ENCODE data around the gene CTNNA3. TPM values are rescaled to one million over a fixed set of nuclear protein-coding genes. Genes with fewer than 3 reads are reported as not detected.

Gene CTNNA3
- total and polyA plus RNA-seq, 2 donors (not counting 3 experiments of a cell fraction or from before 2014, with no cell fraction given): not detected

- TF ChIP-seq CTCF (IDR thresholded peaks at IDR 0.05; ENCODE audit: extremely low read depth in 1 of 2, insufficient read depth in 1 of 2, low read depth in 1 of 2, low read length in 2 of 2) (no peak), POLR2AphosphoS5 (IDR thresholded peaks at IDR 0.05; ENCODE audit: insufficient read depth, low read depth, low read length) (no peak), POLR2A (IDR thresholded peaks at IDR 0.05; ENCODE audit: low read depth, low read length) (no peak), FOS (IDR thresholded peaks at IDR 0.05; ENCODE audit: borderline replicate concordance, insufficient read depth, low read length) (no peak), JUN (IDR thresholded peaks at IDR 0.05; ENCODE audit: borderline replicate concordance, insufficient read depth, insufficient read length, low read depth) (no peak), MYC (IDR thresholded peaks at IDR 0.05; ENCODE audit: low read depth, low read length) (no peak)
- intact Hi-C loops (cut with micrococcal nuclease) (no loop called here), dilution Hi-C loops (cut with MboI; ENCODE audit: extremely low pct_ligation_motif_present, low sequenced_read_pairs) (no loop called here)
- no peaks in the 10 kb centered on the region for H3K79me2 ChIP-seq (ENCODE audit: control insufficient read depth, insufficient read depth, low read length)
- ChIA-PET POLR2A (no interaction called here), CTCF (interaction anchor here (1.2 kb wide), 1 partner anchor 9 kb away, joined by 3 read pairs; no protein-coding TSS in a partner anchor)
- no peaks in the 10 kb centered on the region for H3K9me1 ChIP-seq (replicated peaks; ENCODE audit: control insufficient read depth, extremely low read depth, insufficient read depth, low read length)
- H3K4me2 ChIP-seq (ENCODE audit: insufficient read depth, low read length): no peak overlapping the region
- FAIRE-seq: no peak
- no peak overlapping the region for H2AFZ ChIP-seq (ENCODE audit: low read depth, low read length)
- H3K27ac ChIP-seq (ENCODE audit: insufficient read depth, low read depth, low read length): no peak overlapping the region
- no peaks in the 10 kb centered on the region for H3K36me3 ChIP-seq (ENCODE audit: control insufficient read depth in 2 of 2, extremely low read depth in 1 of 2, insufficient read depth in 2 of 2, low read length in 2 of 2)
- DNase-seq (ENCODE audit: low read depth, low spot score): no peak
- no TSS peak for BruUV-seq (replicated peaks)
- no peaks in the 10 kb centered on the region for H4K20me1 ChIP-seq (replicated peaks; ENCODE audit: control insufficient read depth, extremely low read depth, insufficient read depth, low read length)
- H3K9ac ChIP-seq (replicated peaks; ENCODE audit: extremely low read depth, insufficient read depth, low read length): no peak overlapping the region
- no peaks in the 10 kb centered on the region for H3K27me3 ChIP-seq (ENCODE audit: control insufficient read depth in 2 of 2, insufficient read depth in 2 of 2, low read length in 2 of 2)
- H3K4me3 ChIP-seq (replicated peaks in 1 of 3; ENCODE audit: insufficient read depth in 1 of 3, low read depth in 1 of 3, low read length in 3 of 3): no peak overlapping the region
- H3K4me1 ChIP-seq (ENCODE audit: control insufficient read depth, extremely low read depth, insufficient read depth, low read length): no peaks in the 10 kb centered on the region
- H3K9me3 ChIP-seq (replicated peaks; ENCODE audit: control insufficient read depth, insufficient read depth, low read length): no peaks in the 10 kb centered on the region
Observed at GRCh38 chr10:66058594-66058993, 1637.4 kb downstream of the CTNNA3 start.

- H3K4me2 ChIP-seq (ENCODE audit: insufficient read depth, low read length): no peak overlapping the region
- no peaks in the 10 kb centered on the region for H3K4me1 ChIP-seq (ENCODE audit: control insufficient read depth, extremely low read depth, insufficient read depth, low read length)
- no TSS peak for BruUV-seq (replicated peaks)
- H3K79me2 ChIP-seq (ENCODE audit: control insufficient read depth, insufficient read depth, low read length): no peaks in the 10 kb centered on the region
- no peak overlapping the region for H2AFZ ChIP-seq (ENCODE audit: low read depth, low read length)
- H3K9me3 ChIP-seq (replicated peaks; ENCODE audit: control insufficient read depth, insufficient read depth, low read length): no peaks in the 10 kb centered on the region
- no peak overlapping the region for H3K9ac ChIP-seq (replicated peaks; ENCODE audit: extremely low read depth, insufficient read depth, low read length)
- no peaks in the 10 kb centered on the region for H3K27me3 ChIP-seq (ENCODE audit: control insufficient read depth in 2 of 2, insufficient read depth in 2 of 2, low read length in 2 of 2)
- intact Hi-C loops (cut with micrococcal nuclease) (no loop called here), dilution Hi-C loops (cut with MboI; ENCODE audit: extremely low pct_ligation_motif_present, low sequenced_read_pairs) (no loop called here)
- ChIA-PET POLR2A (no interaction called here), CTCF (interaction anchor here (1.2 kb wide), 1 partner anchor 9 kb away, joined by 3 read pairs; no protein-coding TSS in a partner anchor)
- H3K27ac ChIP-seq (ENCODE audit: insufficient read depth, low read depth, low read length): no peak overlapping the region
- H3K4me3 ChIP-seq (replicated peaks in 1 of 3; ENCODE audit: insufficient read depth in 1 of 3, low read depth in 1 of 3, low read length in 3 of 3): no peak overlapping the region
- H3K9me1 ChIP-seq (replicated peaks; ENCODE audit: control insufficient read depth, extremely low read depth, insufficient read depth, low read length): no peaks in the 10 kb centered on the region
- TF ChIP-seq EZH2 (IDR thresholded peaks at IDR 0.05; ENCODE audit: borderline replicate concordance, low read depth, low read length, severe bottlenecking): no peak
- TF ChIP-seq POLR2AphosphoS5 (IDR thresholded peaks at IDR 0.05; ENCODE audit: insufficient read depth, low read depth, low read length): no peak
- TF ChIP-seq MYC (IDR thresholded peaks at IDR 0.05; ENCODE audit: low read depth, low read length): no peak
- no peak for TF ChIP-seq FOS (IDR thresholded peaks at IDR 0.05; ENCODE audit: borderline replicate concordance, insufficient read depth, low read length)
- TF ChIP-seq MAX (IDR thresholded peaks at IDR 0.05; ENCODE audit: insufficient read depth, insufficient read length): no peak
- TF ChIP-seq CTCF (IDR thresholded peaks at IDR 0.05; ENCODE audit: extremely low read depth in 1 of 2, insufficient read depth in 1 of 2, low read depth in 1 of 2, low read length in 2 of 2): no peak
- TF ChIP-seq POLR2A (IDR thresholded peaks at IDR 0.05; ENCODE audit: low read depth, low read length): no peak
- no peak for TF ChIP-seq GATA2 (IDR thresholded peaks at IDR 0.05; ENCODE audit: insufficient read depth, insufficient read length, low read depth, low read length)
- no peak for TF ChIP-seq JUN (IDR thresholded peaks at IDR 0.05; ENCODE audit: borderline replicate concordance, insufficient read depth, insufficient read length, low read depth)
- no peaks in the 10 kb centered on the region for H3K36me3 ChIP-seq (ENCODE audit: control insufficient read depth in 2 of 2, extremely low read depth in 1 of 2, insufficient read depth in 2 of 2, low read length in 2 of 2)
- DNase-seq (ENCODE audit: low read depth, low spot score) (no peak), FAIRE-seq (no peak)
- no peaks in the 10 kb centered on the region for H4K20me1 ChIP-seq (replicated peaks; ENCODE audit: control insufficient read depth, extremely low read depth, insufficient read depth, low read length)
Observed at GRCh38 chr10:66049335-66049734, 1646.7 kb downstream of the CTNNA3 start.
